Measurements from ENCODE around the gene MXRA7. TPM values are rescaled to one million over a fixed set of nuclear protein-coding genes. Genes with fewer than 3 reads are reported as not detected.

MXRA7 gene
- total RNA-seq, 1 donor from 2014 or later: 200 TPM

DNA sequence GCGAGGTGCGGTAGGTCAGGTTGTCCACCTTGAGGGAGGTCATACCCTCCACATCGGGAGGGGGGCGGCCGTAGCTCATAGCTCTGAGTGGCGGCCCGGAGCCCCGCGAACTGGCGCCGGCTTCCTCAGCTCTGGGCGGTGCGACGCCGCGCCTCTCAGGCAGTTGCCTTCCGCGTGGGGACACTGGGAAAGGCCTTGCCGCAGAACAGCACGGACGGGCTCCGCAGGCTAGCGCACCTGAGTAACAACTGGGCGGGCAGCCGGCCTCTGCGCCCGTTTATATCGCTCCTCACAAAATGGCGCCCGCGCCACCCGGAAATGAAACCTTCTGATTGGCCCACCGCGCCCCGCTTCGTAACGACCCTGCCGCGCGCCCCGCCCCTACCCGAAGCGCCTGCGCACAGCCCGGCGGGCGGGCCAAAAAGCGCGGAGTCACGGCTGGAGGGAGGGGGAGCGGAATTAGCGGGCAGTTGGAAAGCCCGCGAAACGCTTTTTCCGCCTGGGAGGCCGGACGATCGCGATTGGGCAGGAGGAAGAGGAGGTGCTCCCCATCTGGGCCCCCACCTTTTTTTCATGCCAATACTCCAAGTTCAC, 26.4 kb upstream of the MXRA7 start, which contains the start of gene SRSF2:
Gene SRSF2 (minus strand): TSS at position 250 of the 594 bp plus-strand sequence. CDS start 171 bp downstream, at position 79.
- peaks cover 32% of the 10 kb centered on the region for H3K36me3 Mint-ChIP-seq (ENCODE audit: low read depth)
- H3K4me1 Mint-ChIP-seq (ENCODE audit: low read depth): peaks cover 62% of the 10 kb centered on the region
- H3K27ac Mint-ChIP-seq (ENCODE audit: unreplicated experiment): peak within 1 kb of the TSS; percentile 100
- TF ChIP-seq, protein P1, sequence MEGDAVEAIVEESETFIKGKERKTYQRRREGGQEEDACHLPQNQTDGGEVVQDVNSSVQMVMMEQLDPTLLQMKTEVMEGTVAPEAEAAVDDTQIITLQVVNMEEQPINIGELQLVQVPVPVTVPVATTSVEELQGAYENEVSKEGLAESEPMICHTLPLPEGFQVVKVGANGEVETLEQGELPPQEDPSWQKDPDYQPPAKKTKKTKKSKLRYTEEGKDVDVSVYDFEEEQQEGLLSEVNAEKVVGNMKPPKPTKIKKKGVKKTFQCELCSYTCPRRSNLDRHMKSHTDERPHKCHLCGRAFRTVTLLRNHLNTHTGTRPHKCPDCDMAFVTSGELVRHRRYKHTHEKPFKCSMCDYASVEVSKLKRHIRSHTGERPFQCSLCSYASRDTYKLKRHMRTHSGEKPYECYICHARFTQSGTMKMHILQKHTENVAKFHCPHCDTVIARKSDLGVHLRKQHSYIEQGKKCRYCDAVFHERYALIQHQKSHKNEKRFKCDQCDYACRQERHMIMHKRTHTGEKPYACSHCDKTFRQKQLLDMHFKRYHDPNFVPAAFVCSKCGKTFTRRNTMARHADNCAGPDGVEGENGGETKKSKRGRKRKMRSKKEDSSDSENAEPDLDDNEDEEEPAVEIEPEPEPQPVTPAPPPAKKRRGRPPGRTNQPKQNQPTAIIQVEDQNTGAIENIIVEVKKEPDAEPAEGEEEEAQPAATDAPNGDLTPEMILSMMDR (IDR thresholded peaks at IDR 0.05): no peak
- H3K4me3 Mint-ChIP-seq (ENCODE audit: unreplicated experiment): peak within 1 kb of the TSS; percentile 99
- no peaks in the 10 kb centered on the region for H3K9me3 Mint-ChIP-seq (ENCODE audit: low read depth)
- DNase-seq (ENCODE audit: low spot score): peak; percentile 99
- no peaks in the 10 kb centered on the region for H3K27me3 Mint-ChIP-seq (ENCODE audit: low read depth)

DNA sequence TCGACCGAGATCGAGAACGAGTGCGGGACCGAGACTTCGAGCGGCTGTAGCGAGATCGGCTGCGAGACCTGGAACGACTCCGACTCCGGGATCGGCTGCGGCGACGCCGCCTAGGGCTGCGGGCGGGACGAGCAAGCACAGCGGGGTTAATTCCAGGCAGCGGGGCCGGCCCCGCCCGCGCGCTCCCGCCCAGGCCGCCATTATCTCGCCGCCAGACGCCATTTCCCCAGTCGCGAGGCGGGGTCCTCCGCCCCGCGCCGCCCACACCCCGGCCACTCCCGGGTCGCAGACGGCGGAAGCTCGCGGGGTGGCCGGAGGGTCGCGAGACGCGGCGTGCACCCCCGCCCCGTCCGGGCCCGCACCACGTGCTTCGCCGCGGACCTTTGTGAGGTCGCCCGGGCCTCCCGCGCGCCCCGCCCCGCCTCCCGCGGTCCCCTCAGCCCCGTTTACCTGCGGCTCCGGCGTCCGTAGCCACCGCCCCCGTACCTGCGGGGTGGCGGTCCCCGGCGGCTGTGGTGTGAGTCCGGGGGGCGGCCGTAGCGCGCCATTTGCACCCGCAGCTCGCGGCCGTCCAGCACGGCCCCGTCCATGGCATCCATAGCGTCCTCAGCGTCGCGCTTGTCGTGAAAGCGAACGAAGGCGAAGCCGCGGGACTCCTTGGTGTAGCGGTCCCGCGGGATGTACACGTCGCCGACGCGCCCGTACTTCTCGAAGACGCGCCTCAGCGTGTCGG, 25.8 kb upstream of the MXRA7 start:
- Mint-ChIP-seq H3K4me3 (ENCODE audit: unreplicated experiment) (peak overlapping the region; percentile 99), H3K27ac (ENCODE audit: unreplicated experiment) (peak overlapping the region; percentile 100), H3K36me3 (ENCODE audit: low read depth) (peaks cover 28% of the 10 kb centered on the region), H3K9me3 (ENCODE audit: low read depth) (no peaks in the 10 kb centered on the region), H3K4me1 (ENCODE audit: low read depth) (peaks cover 62% of the 10 kb centered on the region), H3K27me3 (ENCODE audit: low read depth) (no peaks in the 10 kb centered on the region)
- DNase-seq (ENCODE audit: low spot score): no peak
- TF ChIP-seq, protein P1 (IDR thresholded peaks at IDR 0.05): peak; percentile 44

DNA sequence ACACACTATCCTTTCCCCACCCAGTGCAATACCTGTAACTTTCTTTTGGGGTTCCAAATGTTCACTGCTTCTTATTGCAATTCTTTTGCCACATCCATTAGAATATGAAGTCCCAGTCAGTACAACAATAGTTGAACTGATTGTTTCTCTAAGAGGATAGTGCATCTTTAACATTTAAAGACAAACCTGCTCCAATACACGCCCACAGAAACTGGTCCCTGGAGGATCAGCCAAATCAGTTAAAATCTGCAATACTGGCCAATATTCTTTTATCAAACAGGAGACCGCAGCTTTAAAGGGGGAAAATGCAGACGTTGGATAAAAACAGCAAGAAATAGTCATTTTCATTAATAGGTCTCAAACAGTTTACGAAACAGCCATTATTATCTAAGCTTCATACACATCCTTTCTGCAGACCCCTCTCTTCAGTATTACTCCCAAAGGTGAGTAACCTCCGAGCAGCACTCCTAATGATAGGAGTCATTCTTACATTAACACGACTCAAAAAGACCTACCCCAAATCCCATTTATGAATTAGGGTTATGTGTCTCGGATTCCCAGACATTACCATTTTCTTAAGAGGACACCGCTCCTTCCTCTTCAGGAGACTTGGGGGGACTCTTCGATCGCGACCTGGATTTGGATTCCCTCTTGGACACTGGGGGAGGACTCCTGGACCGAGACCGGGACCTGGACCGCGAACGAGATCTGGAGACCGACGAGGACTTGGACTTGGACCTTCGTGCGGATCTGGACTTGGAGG, 25.0 kb upstream of the MXRA7 start:
- Mint-ChIP-seq H3K9me3 (ENCODE audit: low read depth) (no peaks in the 10 kb centered on the region), H3K4me1 (ENCODE audit: low read depth) (peaks cover 58% of the 10 kb centered on the region), H3K27me3 (ENCODE audit: low read depth) (no peaks in the 10 kb centered on the region), H3K4me3 (ENCODE audit: unreplicated experiment) (peak overlapping the region; percentile 95), H3K36me3 (ENCODE audit: low read depth) (peaks cover 28% of the 10 kb centered on the region), H3K27ac (ENCODE audit: unreplicated experiment) (peak overlapping the region; percentile 95)
- no peak for DNase-seq (ENCODE audit: low spot score)
- TF ChIP-seq, protein P1 (IDR thresholded peaks at IDR 0.05): no peak

DNA sequence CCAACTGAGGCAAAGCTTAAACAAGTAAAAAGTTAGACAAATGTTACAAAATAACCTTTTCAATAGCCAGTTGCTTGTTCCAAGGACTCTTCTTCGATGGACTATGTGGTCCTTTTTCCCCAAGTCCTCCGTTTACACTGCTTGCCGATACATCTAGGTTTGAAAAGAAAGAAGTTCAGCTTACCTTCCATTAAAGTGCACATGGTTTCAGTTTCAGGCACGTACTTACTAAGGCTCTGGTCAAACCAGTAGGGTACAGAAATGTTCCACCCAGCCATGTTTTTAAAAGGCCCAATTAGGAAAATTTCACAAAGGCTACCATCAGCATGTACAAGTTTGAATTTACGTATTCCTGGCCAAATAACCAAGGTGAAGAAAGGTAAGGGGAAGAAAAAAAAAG, 24.2 kb upstream of the MXRA7 start:
- Mint-ChIP-seq H3K4me1 (ENCODE audit: low read depth) (peaks cover 50% of the 10 kb centered on the region), H3K27ac (ENCODE audit: unreplicated experiment) (peak overlapping the region; percentile 95), H3K4me3 (ENCODE audit: unreplicated experiment) (peak overlapping the region; percentile 95), H3K27me3 (ENCODE audit: low read depth) (no peaks in the 10 kb centered on the region), H3K9me3 (ENCODE audit: low read depth) (no peaks in the 10 kb centered on the region), H3K36me3 (ENCODE audit: low read depth) (peaks cover 28% of the 10 kb centered on the region)
- TF ChIP-seq, protein P1 (IDR thresholded peaks at IDR 0.05): no peak
- no peak for DNase-seq (ENCODE audit: low spot score)

Data from chondrocyte (in vitro differentiated cells).